Fibroblast of villous mesenchyme (primary cell): ENCODE results near the gene LRRC75A. TPM values are rescaled to one million over a fixed set of nuclear protein-coding genes. Genes with fewer than 3 reads are reported as not detected.
"Not testable (repeated sequence)": the region's sequence is repeated elsewhere in the genome, so short reads cannot be mapped to it uniquely, and the experiment has no call there.

Experiments
- DNase-seq: peaks from one replicate; pipeline ENCODE4 v3.0.0-alpha.2; 2010; ENCODE audit warnings: low read depth
- H3K4me3 ChIP-seq: 2 replicates; pipeline ENCODE4 v1.5.1; 2011; ENCODE audit warnings: low read depth, mild to moderate bottlenecking, low read length
- total RNA-seq: library from RNA; depleted of rRNA; stranded (reverse); fragments of >200 nt; gene quantifications from 2 replicates; pipeline ENCODE4 v1.2.3, GENCODE V29; 2012
- TF ChIP-seq, protein P1 (sequence below): IDR thresholded peaks from 2 replicates; pipeline ENCODE4 v1.5.1; 2012; ENCODE audit warnings: low read depth, mild to moderate bottlenecking, low read length; ENCODE audit not compliant: insufficient read depth

Gene LRRC75A
- total RNA-seq, 1 donor = 2.6 TPM

DNA sequence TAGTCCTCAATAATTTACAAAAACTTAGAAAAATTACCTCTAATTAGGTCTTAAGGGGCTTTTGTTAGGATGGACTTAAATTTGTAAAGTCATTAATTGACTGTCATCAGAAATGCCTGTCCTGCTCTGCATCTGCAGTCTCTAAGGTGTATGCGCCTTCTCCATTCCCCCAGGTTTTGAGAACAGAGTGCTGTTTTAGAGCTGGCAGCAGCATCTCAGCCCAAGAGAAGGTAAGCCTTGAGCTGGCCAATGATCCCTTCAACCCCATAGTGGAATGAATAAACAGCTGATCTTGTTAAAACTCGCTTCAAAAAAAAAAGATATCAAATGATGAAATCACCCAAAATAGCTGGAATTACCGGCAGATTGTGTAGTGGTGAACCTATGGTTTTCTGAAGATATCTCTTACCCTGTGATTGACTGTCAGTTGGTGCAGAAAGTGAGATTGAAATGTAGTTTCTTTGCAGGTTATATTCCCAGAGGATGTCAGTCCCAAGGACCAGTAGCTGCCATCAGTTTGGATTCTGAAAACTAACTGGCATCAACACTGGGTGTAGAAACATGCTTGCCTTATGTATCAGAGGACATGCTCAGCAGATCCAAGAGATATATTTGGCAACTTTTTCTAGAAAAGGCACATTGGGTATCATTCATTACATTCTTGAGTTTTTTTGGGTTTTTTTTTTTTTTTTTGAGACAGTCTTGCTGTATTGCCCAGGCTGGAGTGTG, 50.9 kb downstream of the LRRC75A start:
- H3K4me3 ChIP-seq = peak overlapping the region; percentile 91
- TF ChIP-seq, protein P1, sequence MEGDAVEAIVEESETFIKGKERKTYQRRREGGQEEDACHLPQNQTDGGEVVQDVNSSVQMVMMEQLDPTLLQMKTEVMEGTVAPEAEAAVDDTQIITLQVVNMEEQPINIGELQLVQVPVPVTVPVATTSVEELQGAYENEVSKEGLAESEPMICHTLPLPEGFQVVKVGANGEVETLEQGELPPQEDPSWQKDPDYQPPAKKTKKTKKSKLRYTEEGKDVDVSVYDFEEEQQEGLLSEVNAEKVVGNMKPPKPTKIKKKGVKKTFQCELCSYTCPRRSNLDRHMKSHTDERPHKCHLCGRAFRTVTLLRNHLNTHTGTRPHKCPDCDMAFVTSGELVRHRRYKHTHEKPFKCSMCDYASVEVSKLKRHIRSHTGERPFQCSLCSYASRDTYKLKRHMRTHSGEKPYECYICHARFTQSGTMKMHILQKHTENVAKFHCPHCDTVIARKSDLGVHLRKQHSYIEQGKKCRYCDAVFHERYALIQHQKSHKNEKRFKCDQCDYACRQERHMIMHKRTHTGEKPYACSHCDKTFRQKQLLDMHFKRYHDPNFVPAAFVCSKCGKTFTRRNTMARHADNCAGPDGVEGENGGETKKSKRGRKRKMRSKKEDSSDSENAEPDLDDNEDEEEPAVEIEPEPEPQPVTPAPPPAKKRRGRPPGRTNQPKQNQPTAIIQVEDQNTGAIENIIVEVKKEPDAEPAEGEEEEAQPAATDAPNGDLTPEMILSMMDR = no peak
- no peak for DNase-seq

- DNase-seq = not testable (repeated sequence)
- H3K4me3 ChIP-seq = peak overlapping the region; percentile 91
Measured at GRCh38 chr17:16440354-16440753, 51.6 kb downstream of the LRRC75A start.

DNA sequence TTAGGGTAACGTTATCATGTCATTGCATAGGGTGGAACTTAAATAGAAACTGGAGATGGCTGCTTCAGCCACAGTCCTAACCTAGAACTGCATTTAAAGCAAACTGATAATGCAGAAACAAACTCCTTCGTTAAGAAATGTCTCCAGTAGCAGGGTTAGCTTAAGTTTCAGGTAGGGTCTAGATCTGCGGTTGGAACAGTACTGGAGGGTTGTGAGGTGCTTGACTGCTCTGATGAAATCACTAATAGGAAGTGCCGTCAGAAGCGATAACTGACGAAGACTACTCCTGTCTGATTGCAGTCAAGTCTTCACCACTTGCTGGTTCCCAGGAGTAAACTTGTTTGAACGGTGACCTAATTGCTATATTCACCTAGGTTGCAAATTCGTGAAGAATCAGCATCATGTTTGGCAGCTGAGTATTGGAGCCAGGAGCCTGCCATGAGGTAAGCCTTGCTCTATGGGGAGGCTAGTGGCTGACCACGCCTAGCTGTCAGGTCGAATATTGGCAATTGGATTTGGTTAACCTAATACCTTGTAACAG, 52.1 kb downstream of the LRRC75A start:
- peak overlapping the region; percentile 91 for H3K4me3 ChIP-seq
- TF ChIP-seq, protein P1 = no peak
- DNase-seq = peak; percentile 67

DNA sequence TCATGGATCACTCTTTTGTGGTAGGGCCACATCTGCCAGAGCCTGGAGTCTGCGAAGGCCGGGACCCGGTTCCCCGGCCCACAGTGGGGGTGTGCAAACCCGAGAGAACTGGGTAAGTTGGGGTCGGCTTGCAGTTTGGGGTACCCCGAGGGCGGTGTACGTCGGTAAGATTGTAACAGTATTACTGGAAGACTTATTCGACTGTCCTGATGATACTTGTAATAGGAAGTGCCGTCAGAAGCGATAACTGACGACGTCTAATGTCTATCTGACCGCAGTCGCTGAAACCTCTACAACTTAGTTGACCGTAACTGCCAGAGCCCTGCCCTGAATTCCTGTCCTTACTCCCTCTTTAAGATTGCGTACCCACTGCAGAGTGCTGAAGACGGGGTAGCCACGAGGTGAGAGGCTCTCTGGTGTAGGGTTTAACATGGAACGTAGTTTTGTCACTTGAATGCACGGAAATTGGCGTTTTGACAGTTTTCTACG, 52.6 kb downstream of the LRRC75A start:
- DNase-seq = peak; percentile 56
- TF ChIP-seq, protein P1 = no peak

DNA sequence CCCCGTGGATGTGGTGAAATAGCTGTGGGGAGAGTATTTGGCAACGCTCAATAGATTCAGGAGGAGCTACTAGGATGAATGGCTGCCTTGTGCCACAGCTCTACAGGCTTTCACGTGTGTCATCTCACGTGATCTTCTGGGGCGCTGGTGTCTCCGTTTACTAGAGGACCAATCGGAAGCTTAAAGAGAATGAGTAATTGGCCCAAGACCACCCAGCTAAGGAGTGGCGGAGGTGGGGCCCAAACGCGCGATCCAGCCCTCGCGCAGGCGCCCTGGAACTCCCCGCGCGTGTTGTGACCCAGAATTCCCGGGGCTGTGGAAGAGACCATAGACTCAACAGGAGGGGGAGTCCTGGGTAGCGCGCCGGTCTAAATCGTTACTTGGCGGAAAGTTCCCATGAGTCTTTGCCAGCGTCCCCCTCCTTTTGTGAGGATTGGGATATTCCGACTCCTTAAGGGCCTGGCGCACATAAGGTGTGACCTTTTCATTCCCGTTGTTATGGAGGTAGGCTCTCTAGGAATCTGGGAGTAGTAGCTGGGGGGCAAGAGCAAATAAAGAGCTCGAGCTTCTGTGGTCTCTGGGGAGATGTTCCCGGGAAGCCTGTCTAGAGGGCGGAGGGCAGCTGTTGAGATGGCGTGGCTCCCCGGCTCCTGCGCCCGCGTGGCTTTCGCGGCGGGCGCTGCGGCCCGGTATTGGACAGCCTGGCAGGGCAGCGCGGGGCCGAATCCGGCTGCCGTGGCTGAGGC, 53.3 kb downstream of the LRRC75A start:
- H3K4me3 ChIP-seq = peak overlapping the region; percentile 91
- peak; percentile 100 for DNase-seq
- TF ChIP-seq, protein P1 = no peak

More for the DNA sequence above, 52.6 kb downstream of the LRRC75A start:
- H3K4me3 ChIP-seq = peak overlapping the region; percentile 91

DNA sequence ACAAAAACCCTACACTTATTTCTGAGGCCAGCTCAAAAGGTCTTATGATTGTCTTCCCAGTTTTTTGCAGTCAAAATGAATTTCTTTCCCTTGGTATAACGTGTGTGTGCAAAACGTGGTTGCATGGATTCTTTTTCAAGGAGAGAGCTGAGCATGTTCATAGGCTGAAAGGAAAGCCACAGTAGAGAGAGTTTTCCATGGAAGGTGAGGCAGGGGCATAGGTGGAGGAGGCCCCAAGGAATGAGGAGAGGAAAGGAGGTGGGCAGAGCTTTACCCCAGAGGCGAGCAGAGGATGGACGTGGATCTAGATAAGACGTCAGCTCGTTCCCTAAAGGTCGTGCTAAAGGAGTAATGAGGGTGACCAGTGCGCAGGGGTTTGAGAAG, 53.8 kb downstream of the LRRC75A start:
- peak overlapping the region; percentile 57 for H3K4me3 ChIP-seq
- DNase-seq = no peak
- TF ChIP-seq, protein P1 = no peak

GRCh38 chr17:16437083-16437482, 54.9 kb downstream of the LRRC75A start:
- DNase-seq = no peak
- no peak overlapping the region for H3K4me3 ChIP-seq
- TF ChIP-seq, protein P1 = no peak
